ENCODE results near the gene TRIM39.

- TF ChIP-seq GATA3 (IDR thresholded peaks at IDR 0.05; ENCODE audit: low read depth, low read length) (no peak), GATA2 (IDR thresholded peaks at IDR 0.05; ENCODE audit: low read depth, low read length) (no peak)
Observed at GRCh38 chr6:30322527-30323501, 3.9 kb upstream of the TRIM39 start.

Measured in SH-SY5Y (cell line).